ENCODE results near the gene GPRC5C.

Gene GPRC5C

DNA sequence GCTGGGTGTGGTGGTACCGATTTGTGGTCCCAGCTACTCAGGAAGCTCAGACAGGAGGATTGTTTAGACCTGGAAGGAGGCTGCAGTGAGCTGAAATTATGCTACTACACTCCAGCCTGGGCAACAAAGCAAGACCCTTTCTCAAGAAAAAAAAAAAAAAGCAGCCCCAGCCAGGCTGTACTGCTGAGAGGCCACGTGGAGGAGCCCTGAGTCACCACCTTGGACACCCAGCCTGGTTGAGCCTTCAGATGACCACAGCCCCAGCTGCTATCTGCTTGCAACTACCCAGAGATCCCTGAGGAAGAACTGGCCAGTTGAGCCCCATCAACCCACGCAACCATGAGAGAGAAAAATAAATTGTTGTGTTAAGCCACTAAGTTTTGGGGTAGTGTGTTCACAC is 23.6 kb upstream of the GPRC5C start:
- H3K27me3 ChIP-seq (ENCODE audit: insufficient read depth, low read length), result no peaks in the 10 kb centered on the region
- H3K27ac ChIP-seq (ENCODE audit: low read depth, low read length), result no peak overlapping the region
- H3K4me1 ChIP-seq (ENCODE audit: insufficient read depth, low read length), result peaks cover 17% of the 10 kb centered on the region
- no peaks in the 10 kb centered on the region for H3K36me3 ChIP-seq (ENCODE audit: insufficient read depth, low read length)
- H3K9me3 ChIP-seq (ENCODE audit: insufficient read depth, low read depth, low read length), result no peaks in the 10 kb centered on the region
- WGBS, result 76% methylated on average over 3 of the region's 3 CpGs
- no peak overlapping the region for H3K9ac ChIP-seq (ENCODE audit: low read depth, low read length)
- no peak overlapping the region for H3K4me3 ChIP-seq (ENCODE audit: low read length)

DNA sequence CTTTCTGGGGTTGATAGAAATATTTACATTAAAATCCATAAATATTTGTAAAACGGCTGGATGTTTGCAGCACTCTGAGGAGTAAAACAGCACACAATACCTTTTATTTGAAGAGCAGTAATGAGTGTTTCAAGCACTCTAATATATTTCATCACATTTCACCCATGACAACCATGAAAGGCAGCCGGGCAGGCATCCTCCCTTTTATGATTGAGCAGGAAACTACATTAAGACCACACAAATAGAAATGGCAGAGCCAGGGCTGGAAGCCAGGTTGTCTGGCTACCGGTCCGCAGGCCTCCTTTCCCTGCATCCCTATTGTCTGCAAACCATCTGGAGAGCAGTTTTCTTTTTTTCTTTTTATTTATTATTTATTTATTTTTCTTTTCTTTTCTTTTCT is 23.1 kb upstream of the GPRC5C start:
- Histone ChIP-seq H3K9ac (ENCODE audit: low read depth, low read length) (no peak overlapping the region), H3K9me3 (ENCODE audit: insufficient read depth, low read depth, low read length) (no peaks in the 10 kb centered on the region), H3K4me3 (ENCODE audit: low read length) (no peak overlapping the region), H3K36me3 (ENCODE audit: insufficient read depth, low read length) (no peaks in the 10 kb centered on the region), H3K27ac (ENCODE audit: low read depth, low read length) (no peak overlapping the region), H3K4me1 (ENCODE audit: insufficient read depth, low read length) (peaks cover 12% of the 10 kb centered on the region), H3K27me3 (ENCODE audit: insufficient read depth, low read length) (no peaks in the 10 kb centered on the region)
- 92% methylated on average over 4 of the region's 4 CpGs for WGBS

DNA sequence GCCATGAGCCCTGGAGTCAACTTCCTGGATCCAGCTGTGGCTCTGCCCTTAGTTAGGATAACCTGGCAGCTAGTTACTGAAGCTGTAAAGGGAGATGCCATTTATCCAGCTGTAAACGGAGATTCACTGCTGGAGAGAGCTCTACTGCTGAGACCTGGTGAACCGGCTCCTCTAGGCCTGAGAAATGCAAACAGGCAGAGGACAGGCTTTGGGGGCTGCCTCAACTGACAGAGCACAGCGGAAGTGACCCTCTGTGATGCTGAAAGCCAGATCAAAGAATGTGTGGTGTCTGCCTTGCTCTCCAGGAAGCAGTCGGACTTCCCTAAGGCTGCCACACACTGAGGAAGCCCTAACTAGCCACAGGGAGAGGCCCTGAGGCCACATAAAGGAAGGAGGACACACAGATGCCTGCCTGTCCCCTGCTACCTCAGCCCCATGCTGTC is 21.9 kb upstream of the GPRC5C start:
- H3K27ac ChIP-seq (ENCODE audit: low read depth, low read length), result no peak overlapping the region; the same call in 1 of the 2 replicates
- no peak overlapping the region for H3K9ac ChIP-seq (ENCODE audit: low read depth, low read length)
- H3K4me1 ChIP-seq (ENCODE audit: insufficient read depth, low read length), result no peaks in the 10 kb centered on the region; the same call in 1 of the 2 replicates
- no peaks in the 10 kb centered on the region for H3K27me3 ChIP-seq (ENCODE audit: insufficient read depth, low read length)
- no peaks in the 10 kb centered on the region for H3K36me3 ChIP-seq (ENCODE audit: insufficient read depth, low read length)
- H3K9me3 ChIP-seq (ENCODE audit: insufficient read depth, low read depth, low read length), result no peaks in the 10 kb centered on the region
- WGBS, result 54% methylated on average over 4 of the region's 4 CpGs
- no peak overlapping the region for H3K4me3 ChIP-seq (ENCODE audit: low read length)

DNA sequence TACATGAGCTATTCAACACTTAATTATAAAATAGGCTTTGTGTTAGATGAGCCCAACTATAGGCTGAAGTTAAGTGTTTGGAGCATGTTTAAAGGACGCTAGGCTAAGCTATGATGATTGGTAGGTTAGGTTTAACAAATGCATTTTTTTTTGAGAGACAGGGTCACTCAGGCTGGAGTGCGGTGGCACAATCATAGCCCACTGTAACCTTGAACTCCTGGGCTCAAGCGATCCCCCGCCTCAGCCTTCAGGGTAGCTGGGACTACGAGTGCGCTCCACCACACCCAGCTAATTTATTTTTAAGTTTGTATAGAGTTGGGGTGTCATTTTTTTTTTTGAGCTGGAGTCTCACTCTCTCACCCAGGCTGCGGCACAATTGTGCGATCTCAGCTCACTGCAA is 19.3 kb upstream of the GPRC5C start:
- Histone ChIP-seq H3K9me3 (ENCODE audit: insufficient read depth, low read depth, low read length) (no peaks in the 10 kb centered on the region), H3K36me3 (ENCODE audit: insufficient read depth, low read length) (no peaks in the 10 kb centered on the region), H3K4me1 (ENCODE audit: insufficient read depth, low read length) (no peaks in the 10 kb centered on the region), H3K9ac (ENCODE audit: low read depth, low read length) (no peak overlapping the region), H3K4me3 (ENCODE audit: low read length) (no peak overlapping the region), H3K27ac (ENCODE audit: low read depth, low read length) (no peak overlapping the region), H3K27me3 (ENCODE audit: insufficient read depth, low read length) (no peaks in the 10 kb centered on the region)
- WGBS, result 96% methylated on average over 6 of the region's 8 CpGs

DNA sequence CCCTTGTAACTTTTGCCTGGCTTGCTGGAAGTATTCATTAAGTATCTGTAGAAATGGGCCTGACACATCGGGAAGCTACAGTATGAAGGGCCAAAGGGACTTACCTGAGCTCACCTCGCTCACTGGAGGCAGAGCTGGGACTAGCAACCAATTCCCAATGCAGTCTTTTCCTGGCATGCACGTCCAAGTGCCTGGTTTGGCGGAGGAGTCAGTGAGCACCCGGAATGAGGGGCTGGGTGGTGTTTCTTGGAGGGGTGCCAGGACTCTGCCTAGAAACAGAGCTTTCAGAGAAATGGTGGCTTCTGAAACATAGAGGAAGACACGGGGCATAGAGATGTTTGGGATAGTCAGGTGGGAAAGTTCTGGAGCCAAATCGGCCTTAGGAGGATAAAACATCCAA is 18.4 kb upstream of the GPRC5C start:
- no peaks in the 10 kb centered on the region for H3K9me3 ChIP-seq (ENCODE audit: insufficient read depth, low read depth, low read length)
- no peaks in the 10 kb centered on the region for H3K36me3 ChIP-seq (ENCODE audit: insufficient read depth, low read length)
- no peak overlapping the region for H3K27ac ChIP-seq (ENCODE audit: low read depth, low read length)
- no peaks in the 10 kb centered on the region for H3K27me3 ChIP-seq (ENCODE audit: insufficient read depth, low read length)
- 94% methylated on average over 7 of the region's 7 CpGs for WGBS
- H3K4me3 ChIP-seq (ENCODE audit: low read length), result no peak overlapping the region
- no peak overlapping the region for H3K9ac ChIP-seq (ENCODE audit: low read depth, low read length)
- H3K4me1 ChIP-seq (ENCODE audit: insufficient read depth, low read length), result no peaks in the 10 kb centered on the region

DNA sequence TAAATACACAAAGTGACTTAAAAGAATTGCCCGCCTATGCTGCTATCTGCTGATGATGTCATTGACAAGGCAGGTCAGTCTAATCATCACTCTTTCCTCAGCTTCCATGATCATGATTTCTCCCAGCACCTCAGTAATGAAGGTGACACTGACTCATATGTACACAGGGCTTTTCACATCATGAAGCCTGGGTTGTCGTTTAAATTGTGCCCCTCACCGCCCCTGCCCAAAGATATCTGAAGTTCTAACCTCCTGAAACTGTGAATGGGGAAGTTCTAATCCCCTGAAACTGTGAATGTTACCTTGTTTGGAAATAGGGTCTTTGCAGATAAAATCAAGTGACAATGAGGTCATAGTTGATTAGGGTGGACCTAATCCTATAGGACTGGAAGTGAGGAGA is 17.4 kb upstream of the GPRC5C start:
- H3K9ac ChIP-seq (ENCODE audit: low read depth, low read length), result no peak overlapping the region
- no peak overlapping the region for H3K4me3 ChIP-seq (ENCODE audit: low read length)
- no peaks in the 10 kb centered on the region for H3K9me3 ChIP-seq (ENCODE audit: insufficient read depth, low read depth, low read length)
- WGBS, result 89% methylated on average over 3 of the region's 3 CpGs
- no peaks in the 10 kb centered on the region for H3K4me1 ChIP-seq (ENCODE audit: insufficient read depth, low read length)
- H3K27me3 ChIP-seq (ENCODE audit: insufficient read depth, low read length), result no peaks in the 10 kb centered on the region
- H3K36me3 ChIP-seq (ENCODE audit: insufficient read depth, low read length), result no peaks in the 10 kb centered on the region
- no peak overlapping the region for H3K27ac ChIP-seq (ENCODE audit: low read depth, low read length)

DNA sequence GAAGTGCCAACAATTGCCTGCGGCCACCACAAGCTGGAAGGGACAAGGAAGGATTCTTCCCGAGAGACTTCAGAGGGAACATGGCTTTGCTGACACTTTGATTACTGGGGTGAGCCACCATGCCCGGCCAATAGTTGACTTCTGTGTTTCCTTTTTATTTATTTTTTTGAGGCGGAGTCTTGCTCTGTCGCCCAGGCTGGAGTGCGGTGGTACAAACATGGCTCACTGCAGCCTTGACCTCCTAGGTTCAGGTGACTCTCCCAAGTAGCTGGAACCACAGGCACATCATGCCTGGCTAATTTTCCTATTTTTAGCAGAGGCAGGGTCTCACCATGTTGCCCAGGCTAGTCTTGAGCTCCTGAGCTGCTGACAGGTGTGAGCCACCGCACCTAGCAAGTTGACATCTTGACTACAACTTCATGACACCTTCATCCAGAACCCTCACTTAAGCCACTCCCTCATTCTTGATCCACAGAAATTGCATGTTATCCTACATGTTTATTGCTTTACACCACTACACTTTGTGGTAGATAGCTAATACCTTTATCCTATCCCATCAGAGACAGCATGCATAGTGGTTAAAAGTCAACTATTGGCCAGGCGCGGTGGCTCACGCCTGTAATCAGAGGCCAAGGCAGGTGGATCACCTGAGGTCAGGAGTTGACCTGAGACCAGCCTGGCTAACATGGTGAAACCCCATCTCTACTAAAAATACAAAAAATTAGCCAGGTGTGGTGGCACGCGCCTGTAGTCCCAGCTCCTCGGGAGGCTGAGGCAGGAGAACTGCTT is 16.1 kb upstream of the GPRC5C start:
- no peak overlapping the region for H3K9ac ChIP-seq (ENCODE audit: low read depth, low read length)
- no peaks in the 10 kb centered on the region for H3K27me3 ChIP-seq (ENCODE audit: insufficient read depth, low read length)
- H3K4me1 ChIP-seq (ENCODE audit: insufficient read depth, low read length), result no peaks in the 10 kb centered on the region
- 95% methylated on average over 13 of the region's 13 CpGs for WGBS
- no peak overlapping the region for H3K27ac ChIP-seq (ENCODE audit: low read depth, low read length)
- H3K4me3 ChIP-seq (ENCODE audit: low read length), result no peak overlapping the region
- no peaks in the 10 kb centered on the region for H3K9me3 ChIP-seq (ENCODE audit: insufficient read depth, low read depth, low read length)
- H3K36me3 ChIP-seq (ENCODE audit: insufficient read depth, low read length), result no peaks in the 10 kb centered on the region

DNA sequence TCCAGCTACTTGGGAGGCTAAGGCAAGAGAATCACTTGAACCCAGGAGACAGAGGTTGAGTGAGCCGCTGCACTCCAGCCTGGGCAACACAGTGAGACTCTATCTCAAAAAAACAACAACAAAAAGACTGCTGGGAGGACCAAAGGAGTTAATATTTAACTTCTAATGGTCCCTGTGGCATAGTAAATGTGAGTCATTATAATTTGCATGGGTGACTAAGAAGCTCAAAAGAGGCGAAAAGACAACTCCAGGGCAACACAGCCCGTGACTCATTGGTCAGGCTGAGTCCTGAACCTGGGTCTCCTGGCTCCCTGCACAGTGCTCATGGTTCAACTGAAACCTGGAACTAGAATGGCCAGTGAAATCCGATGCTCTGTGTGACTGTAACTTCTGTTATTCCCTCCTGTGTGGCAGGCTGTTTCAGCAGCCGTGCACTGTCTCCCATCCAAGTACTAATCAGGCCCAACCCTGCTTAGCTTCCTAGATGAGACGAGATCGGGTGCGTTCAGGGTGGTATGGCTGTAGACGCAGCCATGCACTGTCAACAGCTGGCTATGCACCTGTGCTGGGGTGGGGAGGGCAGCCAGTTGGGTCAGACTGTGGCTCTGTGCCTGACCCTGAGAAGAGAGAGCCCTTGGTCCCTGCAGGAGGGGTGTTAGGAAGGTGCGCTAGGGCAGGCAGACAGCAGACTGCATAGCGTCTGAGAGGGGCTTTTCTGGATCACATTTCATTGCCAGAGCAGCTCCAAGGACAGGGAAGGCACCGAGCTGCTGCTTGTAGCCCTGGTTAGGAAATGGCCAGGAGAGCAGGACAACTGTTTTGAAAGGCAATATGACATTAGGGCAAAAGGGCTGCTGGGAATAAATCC is 14.5 kb upstream of the GPRC5C start:
- no peak overlapping the region for H3K4me3 ChIP-seq (ENCODE audit: low read length)
- H3K9me3 ChIP-seq (ENCODE audit: insufficient read depth, low read depth, low read length), result no peaks in the 10 kb centered on the region
- H3K27me3 ChIP-seq (ENCODE audit: insufficient read depth, low read length), result no peaks in the 10 kb centered on the region
- no peak overlapping the region for H3K9ac ChIP-seq (ENCODE audit: low read depth, low read length)
- WGBS, result 77% methylated on average over 12 of the region's 12 CpGs
- no peaks in the 10 kb centered on the region for H3K36me3 ChIP-seq (ENCODE audit: insufficient read depth, low read length)
- H3K27ac ChIP-seq (ENCODE audit: low read depth, low read length), result no peak overlapping the region
- H3K4me1 ChIP-seq (ENCODE audit: insufficient read depth, low read length), result no peaks in the 10 kb centered on the region

DNA sequence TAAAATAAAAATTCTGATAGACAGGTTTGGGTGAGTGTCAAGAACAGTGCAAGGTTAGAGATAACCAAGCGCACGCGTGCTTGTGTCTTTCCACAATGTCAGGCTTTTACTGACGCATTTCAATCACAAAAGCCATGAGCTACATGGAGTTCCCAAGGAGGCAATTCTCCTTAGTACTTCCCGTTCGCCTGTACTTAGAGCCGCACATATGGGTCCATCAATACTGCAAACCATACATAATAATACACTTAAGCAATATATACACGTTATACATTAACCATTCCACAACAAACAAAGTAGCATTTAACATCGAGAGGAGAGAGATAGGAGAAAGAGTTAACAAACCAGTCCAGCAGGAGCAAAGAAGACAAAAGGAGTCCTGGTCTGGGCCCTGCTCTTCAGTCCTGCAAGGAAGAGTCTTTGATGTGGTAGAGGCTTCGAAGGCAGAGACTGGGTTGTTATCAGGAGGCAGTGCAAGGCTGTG is 11.9 kb upstream of the GPRC5C start:
- H3K4me3 ChIP-seq (ENCODE audit: low read length), result no peak overlapping the region
- H3K27ac ChIP-seq (ENCODE audit: low read depth, low read length), result no peak overlapping the region
- H3K4me1 ChIP-seq (ENCODE audit: insufficient read depth, low read length), result no peaks in the 10 kb centered on the region
- no peaks in the 10 kb centered on the region for H3K36me3 ChIP-seq (ENCODE audit: insufficient read depth, low read length)
- no peaks in the 10 kb centered on the region for H3K9me3 ChIP-seq (ENCODE audit: insufficient read depth, low read depth, low read length)
- WGBS, result 87% methylated on average over 9 of the region's 10 CpGs
- no peaks in the 10 kb centered on the region for H3K27me3 ChIP-seq (ENCODE audit: insufficient read depth, low read length)
- no peak overlapping the region for H3K9ac ChIP-seq (ENCODE audit: low read depth, low read length)

DNA sequence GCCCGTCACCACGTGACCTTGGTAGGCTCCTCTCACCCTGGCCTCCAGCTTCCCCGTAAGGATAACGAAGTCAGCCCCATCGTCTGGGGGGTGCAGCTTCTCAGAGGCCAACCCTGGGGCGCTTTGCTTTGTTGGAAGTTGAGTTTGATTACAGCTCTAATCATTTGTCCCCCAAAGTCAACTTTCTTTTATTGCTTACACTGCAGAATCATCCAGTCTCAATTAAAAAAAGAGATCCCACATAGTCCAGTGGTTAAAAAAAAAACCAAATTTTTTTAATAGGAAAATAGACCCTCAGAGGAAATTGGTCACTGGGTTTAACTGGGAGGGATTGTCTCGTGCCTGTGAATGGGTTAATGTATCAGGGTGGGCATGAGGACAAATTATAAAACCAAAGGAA is 7.8 kb upstream of the GPRC5C start:
- Histone ChIP-seq H3K36me3 (ENCODE audit: insufficient read depth, low read length) (no peaks in the 10 kb centered on the region), H3K9ac (ENCODE audit: low read depth, low read length) (no peak overlapping the region), H3K4me3 (ENCODE audit: low read length) (no peak overlapping the region), H3K27ac (ENCODE audit: low read depth, low read length) (no peak overlapping the region), H3K9me3 (ENCODE audit: insufficient read depth, low read depth, low read length) (no peaks in the 10 kb centered on the region), H3K4me1 (ENCODE audit: insufficient read depth, low read length) (peaks cover 7% of the 10 kb centered on the region), H3K27me3 (ENCODE audit: insufficient read depth, low read length) (no peaks in the 10 kb centered on the region)
- WGBS, result 96% methylated on average over 7 of the region's 7 CpGs

DNA sequence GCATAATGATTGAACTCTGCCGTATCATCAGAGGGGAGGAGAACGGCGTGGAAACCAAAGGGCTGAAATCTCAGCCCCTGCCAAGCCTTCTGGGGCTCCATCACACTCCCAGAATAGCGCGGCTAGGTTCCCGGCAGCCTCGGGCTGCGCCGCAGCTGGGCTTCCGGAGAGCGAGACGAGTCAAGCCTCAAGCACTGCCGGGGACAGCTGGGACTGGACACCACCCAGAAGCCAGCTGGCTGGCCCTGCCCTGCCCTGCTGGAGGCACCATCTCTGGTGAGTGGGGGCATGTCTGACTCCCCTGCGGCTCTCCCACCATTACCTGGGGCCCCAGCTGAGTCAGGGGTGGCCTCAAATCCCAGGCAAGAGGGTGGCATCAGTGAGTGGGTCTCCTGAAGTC is 7.2 kb upstream of the GPRC5C start:
- Histone ChIP-seq H3K9me3 (ENCODE audit: insufficient read depth, low read depth, low read length) (no peaks in the 10 kb centered on the region), H3K36me3 (ENCODE audit: insufficient read depth, low read length) (no peaks in the 10 kb centered on the region), H3K4me3 (ENCODE audit: low read length) (no peak overlapping the region), H3K4me1 (ENCODE audit: insufficient read depth, low read length) (peaks cover 11% of the 10 kb centered on the region), H3K27ac (ENCODE audit: low read depth, low read length) (no peak overlapping the region), H3K9ac (ENCODE audit: low read depth, low read length) (no peak overlapping the region), H3K27me3 (ENCODE audit: insufficient read depth, low read length) (peaks cover 5% of the 10 kb centered on the region)
- 92% methylated on average over 14 of the region's 14 CpGs for WGBS

All from HUES64 (cell line).